D341Med (cell line): ENCODE results near the gene RAB11FIP4.

Experiments
- DNase-seq: peaks from one replicate; pipeline ENCODE4 v3.0.0; 2012; ENCODE audit warnings: low spot score

Gene RAB11FIP4

GRCh38 chr17:31460226-31460721 is 68.8 kb downstream of the RAB11FIP4 start:
- no peak for DNase-seq

GRCh38 chr17:31461227-31461810 is 69.8 kb downstream of the RAB11FIP4 start:
- DNase-seq, result no peak

GRCh38 chr17:31462261-31462660 is 70.8 kb downstream of the RAB11FIP4 start:
- no peak for DNase-seq

GRCh38 chr17:31466096-31466760 is 74.8 kb downstream of the RAB11FIP4 start:
- peak; percentile 82 for DNase-seq

GRCh38 chr17:31467502-31468256 is 76.2 kb downstream of the RAB11FIP4 start:
- no peak for DNase-seq

- DNase-seq, result no peak
These were observed 78.5 kb downstream of the RAB11FIP4 start for GRCh38 chr17:31469959-31470358.

- no peak for DNase-seq
These were observed 79.1 kb downstream of the RAB11FIP4 start for GRCh38 chr17:31470592-31470991.

GRCh38 chr17:31472137-31472536 is 80.7 kb downstream of the RAB11FIP4 start:
- no peak for DNase-seq

- no peak for DNase-seq
These were observed 84.1 kb downstream of the RAB11FIP4 start for GRCh38 chr17:31475378-31476162.

GRCh38 chr17:31476525-31477416 is 85.3 kb downstream of the RAB11FIP4 start:
- no peak for DNase-seq

- no peak for DNase-seq
These were observed 86.1 kb downstream of the RAB11FIP4 start for GRCh38 chr17:31477417-31478055.

- no peak for DNase-seq
These were observed 87.6 kb downstream of the RAB11FIP4 start for GRCh38 chr17:31479062-31479408.

- DNase-seq, result no peak
These were observed 88.0 kb downstream of the RAB11FIP4 start for GRCh38 chr17:31479524-31479923.

- DNase-seq, result no peak
These were observed 88.6 kb downstream of the RAB11FIP4 start for GRCh38 chr17:31480067-31480466.

GRCh38 chr17:31480904-31481782 is 89.7 kb downstream of the RAB11FIP4 start:
- DNase-seq, result no peak

- DNase-seq, result no peak
These were observed 90.3 kb downstream of the RAB11FIP4 start for GRCh38 chr17:31481783-31482081.

GRCh38 chr17:31484821-31485220 is 93.3 kb downstream of the RAB11FIP4 start:
- no peak for DNase-seq

- no peak for DNase-seq
These were observed 95.0 kb downstream of the RAB11FIP4 start for GRCh38 chr17:31486351-31487062.

- DNase-seq, result no peak
These were observed 95.7 kb downstream of the RAB11FIP4 start for GRCh38 chr17:31487063-31487647.
